Mucosa of stomach (tissue), 1 donor: ENCODE results near the gene POLG2.

Source experiments
- H3K27me3 ChIP-seq: one replicate; pipeline ENCODE4 v1.7.0; 2013; ENCODE audit warnings: mild to moderate bottlenecking, low read length; ENCODE audit not compliant: control insufficient read depth, insufficient read depth
- H3K36me3 ChIP-seq: one replicate; pipeline ENCODE4 v1.7.0; 2013; ENCODE audit warnings: low read length; ENCODE audit not compliant: control insufficient read depth, insufficient read depth
- H3K4me1 ChIP-seq: one replicate; pipeline ENCODE4 v1.7.0; 2013; ENCODE audit warnings: mild to moderate bottlenecking, low read length; ENCODE audit not compliant: control insufficient read depth, insufficient read depth
- H3K4me3 ChIP-seq: one replicate; pipeline ENCODE4 v1.7.0; 2013; ENCODE audit warnings: low read length
- H3K9ac ChIP-seq: one replicate; pipeline ENCODE4 v1.7.0; 2013; ENCODE audit warnings: mild to moderate bottlenecking, low read length, moderate library complexity
- H3K9me3 ChIP-seq: one replicate; pipeline ENCODE4 v1.7.0; 2013; ENCODE audit warnings: mild to moderate bottlenecking, low read length, moderate library complexity; ENCODE audit not compliant: control insufficient read depth
- donor health status: Pancreatic carcinoma.

Gene POLG2

DNA sequence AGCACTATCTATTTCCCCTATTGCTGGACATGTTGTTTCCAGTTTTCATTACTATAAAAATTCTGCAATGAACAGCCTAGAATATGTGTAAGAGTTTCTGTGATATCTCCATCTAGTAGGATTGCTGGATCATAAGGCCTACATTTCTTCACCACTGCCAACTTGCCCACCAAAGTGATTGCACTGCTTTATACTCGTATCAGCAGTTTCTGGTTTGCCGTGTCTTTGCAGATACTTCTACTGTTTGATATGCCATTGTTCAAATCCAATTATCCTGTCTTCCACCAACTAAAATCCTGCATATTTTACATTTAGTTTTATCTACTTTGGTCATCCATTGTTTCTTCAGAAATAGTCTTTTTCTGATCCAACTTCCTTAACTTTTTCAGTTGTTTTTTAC is 31.1 kb upstream of the POLG2 start:
- H3K27me3 ChIP-seq, result no peaks in the 10 kb centered on the region
- no peak overlapping the region for H3K9ac ChIP-seq
- no peaks in the 10 kb centered on the region for H3K4me1 ChIP-seq
- H3K4me3 ChIP-seq, result no peak overlapping the region
- peaks cover 3% of the 10 kb centered on the region for H3K36me3 ChIP-seq
- no peaks in the 10 kb centered on the region for H3K9me3 ChIP-seq

DNA sequence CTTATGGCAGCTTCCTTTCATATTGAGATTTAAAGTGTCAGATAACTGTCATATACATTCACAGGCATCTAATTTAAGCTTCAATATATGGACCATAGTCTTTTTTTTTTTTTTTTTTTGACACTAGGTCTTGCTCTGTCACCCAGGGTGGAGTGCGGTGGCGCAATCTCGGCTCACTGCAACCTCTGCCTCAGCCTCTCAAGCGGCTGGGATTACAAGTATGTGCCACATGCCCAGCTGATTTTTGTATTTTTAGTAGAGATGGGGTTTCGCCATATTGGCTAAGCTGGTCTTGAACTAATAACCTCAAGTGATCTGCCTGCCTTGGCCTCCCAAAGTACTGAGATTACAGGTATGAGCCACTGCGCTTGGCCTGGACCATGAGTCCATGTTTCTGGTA is 23.5 kb upstream of the POLG2 start:
- Histone ChIP-seq H3K27me3 (no peaks in the 10 kb centered on the region), H3K36me3 (peaks cover 18% of the 10 kb centered on the region), H3K9me3 (no peaks in the 10 kb centered on the region), H3K4me1 (no peaks in the 10 kb centered on the region), H3K4me3 (no peak overlapping the region), H3K9ac (no peak overlapping the region)

DNA sequence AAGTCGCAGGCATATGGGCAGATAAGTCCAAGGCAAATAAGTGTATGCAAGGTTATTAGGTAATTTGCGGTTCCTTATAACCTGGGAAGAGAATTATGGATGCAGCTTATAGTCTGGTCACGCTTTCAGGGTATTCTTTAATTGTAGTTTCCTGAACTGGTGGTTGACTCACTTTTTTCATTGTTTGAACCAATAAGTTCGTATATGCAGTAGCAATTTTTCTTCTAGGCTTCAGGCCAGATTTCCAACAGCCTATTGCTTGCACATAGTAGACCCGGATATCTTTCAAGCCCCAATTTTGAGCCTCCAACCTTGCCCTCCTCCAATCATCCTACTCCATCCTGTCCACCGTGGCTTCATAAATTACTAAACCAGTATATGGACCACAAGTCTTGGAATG is 22.7 kb upstream of the POLG2 start:
- no peaks in the 10 kb centered on the region for H3K27me3 ChIP-seq
- no peaks in the 10 kb centered on the region for H3K4me1 ChIP-seq
- no peak overlapping the region for H3K4me3 ChIP-seq
- peaks cover 18% of the 10 kb centered on the region for H3K36me3 ChIP-seq
- H3K9me3 ChIP-seq, result no peaks in the 10 kb centered on the region
- H3K9ac ChIP-seq, result no peak overlapping the region

DNA sequence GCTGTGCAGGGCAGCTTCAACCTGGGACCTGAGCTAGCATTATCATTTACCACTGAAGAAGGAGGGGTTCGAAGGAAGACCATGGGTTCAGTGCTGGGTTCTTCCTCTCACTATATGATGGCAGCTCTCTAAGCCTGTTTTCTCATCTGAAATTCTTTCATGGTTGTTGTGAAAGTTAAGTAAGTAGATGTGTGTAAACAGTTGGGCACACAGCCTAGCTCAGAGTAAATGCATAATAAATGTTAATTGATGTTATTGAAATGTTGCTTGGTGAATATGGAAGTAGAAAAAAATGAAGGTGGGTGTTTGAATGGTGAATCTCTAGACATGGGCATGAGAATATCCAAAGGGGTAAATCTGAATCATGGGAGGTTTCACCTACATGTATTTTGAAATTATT is 19.0 kb upstream of the POLG2 start:
- Histone ChIP-seq H3K36me3 (peaks cover 10% of the 10 kb centered on the region), H3K9me3 (no peaks in the 10 kb centered on the region), H3K4me1 (no peaks in the 10 kb centered on the region), H3K4me3 (no peak overlapping the region), H3K9ac (no peak overlapping the region), H3K27me3 (no peaks in the 10 kb centered on the region)

DNA sequence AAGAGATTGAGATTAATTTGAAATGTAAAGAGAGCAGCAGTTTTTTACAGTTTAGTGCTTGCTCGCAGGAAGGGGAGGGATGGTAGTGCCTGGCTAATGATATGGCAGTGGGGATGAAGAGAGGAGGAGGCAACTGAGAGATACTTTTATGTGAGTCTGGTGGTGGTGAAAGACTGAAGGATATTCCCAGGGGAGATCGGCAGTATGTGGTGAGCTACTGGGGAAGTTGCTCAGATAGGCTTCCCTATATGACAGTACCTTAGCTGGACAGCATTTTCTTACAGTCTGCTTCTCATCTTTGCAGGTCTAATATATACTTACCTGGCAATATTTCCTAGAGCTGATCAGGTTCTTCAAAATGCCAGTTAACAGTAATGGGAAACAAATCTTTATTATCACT is 18.6 kb upstream of the POLG2 start:
- H3K4me3 ChIP-seq, result no peak overlapping the region
- peaks cover 10% of the 10 kb centered on the region for H3K36me3 ChIP-seq

DNA sequence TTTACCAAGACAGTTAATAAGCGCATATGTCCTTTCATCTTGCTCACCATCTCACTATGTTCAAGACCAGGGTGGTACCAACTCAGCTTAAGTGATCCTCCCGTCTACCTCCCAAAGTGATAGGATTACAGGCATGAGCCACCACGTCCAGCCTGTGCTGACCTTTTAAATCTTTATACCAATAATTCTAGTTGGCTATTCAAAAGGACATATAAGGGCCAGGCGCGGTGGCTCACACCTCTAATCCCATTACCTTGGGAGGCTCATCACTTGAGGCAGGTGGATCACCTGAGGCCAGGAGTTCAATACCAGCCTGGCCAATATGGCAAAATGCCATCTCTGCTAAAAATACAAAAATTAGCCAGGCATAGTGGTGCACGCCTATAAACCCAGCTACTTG is 12.3 kb upstream of the POLG2 start:
- no peaks in the 10 kb centered on the region for H3K9me3 ChIP-seq
- H3K9ac ChIP-seq, result no peak overlapping the region
- no peak overlapping the region for H3K4me3 ChIP-seq
- H3K27me3 ChIP-seq, result no peaks in the 10 kb centered on the region
- peaks cover under 1% of the 10 kb centered on the region for H3K4me1 ChIP-seq
- no peaks in the 10 kb centered on the region for H3K36me3 ChIP-seq

More for the DNA sequence above, 18.6 kb upstream of the POLG2 start:
- Histone ChIP-seq H3K9ac (no peak overlapping the region), H3K9me3 (no peaks in the 10 kb centered on the region), H3K4me1 (no peaks in the 10 kb centered on the region), H3K27me3 (no peaks in the 10 kb centered on the region)

DNA sequence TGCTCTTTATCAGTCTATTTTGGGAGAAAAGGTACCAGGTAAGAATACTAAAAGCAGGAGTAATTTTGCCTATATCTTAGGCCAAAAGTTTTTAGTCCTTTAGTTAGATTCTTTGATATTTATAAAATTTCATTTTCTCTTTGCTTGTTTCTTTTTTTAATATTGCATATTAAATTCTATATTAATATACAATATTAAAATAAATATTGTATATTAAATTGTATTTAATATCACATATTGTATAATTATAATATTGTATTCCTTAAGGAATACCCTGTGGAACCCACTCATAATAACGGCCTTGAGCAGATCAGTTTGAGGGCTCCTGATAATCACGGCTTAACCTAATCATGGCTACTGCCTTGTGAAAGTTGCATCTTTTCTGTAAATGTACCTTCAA is 11.8 kb upstream of the POLG2 start:
- Histone ChIP-seq H3K9me3 (no peaks in the 10 kb centered on the region), H3K4me3 (no peak overlapping the region), H3K4me1 (peaks cover 5% of the 10 kb centered on the region), H3K27me3 (no peaks in the 10 kb centered on the region), H3K36me3 (no peaks in the 10 kb centered on the region), H3K9ac (no peak overlapping the region)

DNA sequence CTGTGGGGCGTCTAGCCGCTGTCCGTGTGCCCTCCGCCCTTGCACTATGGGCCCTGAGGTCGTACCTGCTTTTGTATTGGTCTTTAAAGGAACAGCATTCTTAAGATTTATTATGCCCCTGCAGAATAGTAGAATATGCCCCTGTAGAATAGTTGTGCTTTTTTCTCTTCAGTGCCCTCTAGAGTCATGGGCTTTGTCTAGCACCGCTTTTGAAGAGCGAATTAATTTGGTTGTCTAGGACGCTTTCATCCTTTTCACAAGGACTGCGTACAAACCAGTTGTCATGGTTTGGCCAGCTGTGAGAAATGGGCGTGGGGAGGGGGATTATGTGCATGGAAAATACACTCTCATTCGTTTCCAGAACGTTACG is 10.5 kb upstream of the POLG2 start:
- H3K4me1 ChIP-seq, result peaks cover 10% of the 10 kb centered on the region
- H3K4me3 ChIP-seq, result peak overlapping the region; percentile 71
- peaks cover 6% of the 10 kb centered on the region for H3K36me3 ChIP-seq
- H3K9ac ChIP-seq, result peak overlapping the region; percentile 100
- no peaks in the 10 kb centered on the region for H3K27me3 ChIP-seq
- no peaks in the 10 kb centered on the region for H3K9me3 ChIP-seq

DNA sequence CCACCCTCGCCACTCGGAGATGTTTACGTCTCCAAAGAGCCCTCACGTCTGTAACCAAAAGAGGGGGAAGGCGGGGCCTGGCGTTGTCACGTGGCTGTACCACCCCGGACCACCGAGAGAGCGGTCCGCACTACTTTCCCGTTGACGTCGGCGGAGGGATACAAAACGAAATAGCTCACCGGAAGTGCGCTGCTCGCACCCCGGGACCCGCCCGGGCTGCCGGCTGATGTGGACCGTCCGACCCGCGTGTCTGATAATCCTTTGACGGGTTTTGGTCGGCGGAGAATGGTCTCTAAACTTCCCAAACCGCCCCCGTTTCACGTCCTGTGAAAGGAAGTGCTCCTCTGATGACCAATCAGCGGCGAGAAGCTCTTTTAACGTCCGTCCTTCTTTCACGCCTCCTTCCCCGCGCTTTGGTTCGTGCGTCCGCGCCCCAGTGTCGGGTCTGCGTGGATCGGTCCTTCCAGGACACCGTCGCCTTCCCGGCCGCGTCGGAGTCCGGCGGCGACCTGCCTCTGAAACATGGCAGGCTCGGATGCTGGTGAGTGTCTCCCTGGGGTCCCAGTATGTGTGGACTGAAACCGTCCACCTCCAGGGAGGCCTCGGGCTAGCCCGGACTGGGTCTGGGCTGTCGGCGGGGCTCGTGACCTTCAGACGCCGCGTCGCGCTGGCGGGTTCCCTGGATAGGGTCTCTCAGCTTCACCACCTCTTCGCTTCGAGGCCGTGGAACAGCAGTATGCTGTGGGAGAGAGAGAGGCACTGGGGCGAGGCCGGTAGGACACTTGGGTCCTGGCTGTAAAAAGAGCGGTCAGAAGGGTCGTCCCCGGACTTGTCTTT is 9.9 kb upstream of the POLG2 start, which contains the start of gene CEP95:
TSS of gene CEP95 (plus strand) at position 402 of the 837 bp plus-strand sequence. CDS start at position 523, 121 bp downstream.
- peaks cover 12% of the 10 kb centered on the region for H3K36me3 ChIP-seq
- H3K9ac ChIP-seq, result peak within 1 kb of the TSS; percentile 100
- H3K27me3 ChIP-seq, result no peaks in the 10 kb centered on the region
- H3K4me3 ChIP-seq, result peak within 1 kb of the TSS; percentile 90
- H3K9me3 ChIP-seq, result no peaks in the 10 kb centered on the region
- H3K4me1 ChIP-seq, result peaks cover 10% of the 10 kb centered on the region

DNA sequence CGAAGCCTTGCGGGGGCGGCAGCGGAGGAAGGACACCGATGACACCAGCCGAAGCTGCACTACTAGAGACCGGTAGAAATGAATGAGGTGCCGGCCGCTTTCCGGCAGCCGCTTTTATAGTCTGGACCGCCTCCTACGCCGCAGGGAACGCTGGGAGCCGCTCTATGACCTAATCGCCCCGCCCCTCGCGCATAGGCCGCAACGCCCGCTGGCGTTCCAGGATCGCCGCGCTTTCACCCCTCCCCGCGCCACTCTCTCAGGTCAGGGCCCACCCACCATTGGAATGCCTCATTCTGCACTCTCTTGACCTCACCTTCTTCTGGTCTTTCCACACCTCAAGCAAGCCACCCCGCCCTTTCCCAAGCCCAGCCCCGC is 9.3 kb upstream of the POLG2 start, which contains the start of gene DDX5:
TSS of gene DDX5 (minus strand) at position 89 of the 375 bp plus-strand sequence. CDS start 170 bp downstream, outside the sequence.
- no peaks in the 10 kb centered on the region for H3K27me3 ChIP-seq
- H3K4me3 ChIP-seq, result peak within 1 kb of the TSS; percentile 90
- H3K4me1 ChIP-seq, result peaks cover 10% of the 10 kb centered on the region
- H3K9ac ChIP-seq, result peak within 1 kb of the TSS; percentile 100
- peaks cover 18% of the 10 kb centered on the region for H3K36me3 ChIP-seq
- H3K9me3 ChIP-seq, result no peaks in the 10 kb centered on the region

DNA sequence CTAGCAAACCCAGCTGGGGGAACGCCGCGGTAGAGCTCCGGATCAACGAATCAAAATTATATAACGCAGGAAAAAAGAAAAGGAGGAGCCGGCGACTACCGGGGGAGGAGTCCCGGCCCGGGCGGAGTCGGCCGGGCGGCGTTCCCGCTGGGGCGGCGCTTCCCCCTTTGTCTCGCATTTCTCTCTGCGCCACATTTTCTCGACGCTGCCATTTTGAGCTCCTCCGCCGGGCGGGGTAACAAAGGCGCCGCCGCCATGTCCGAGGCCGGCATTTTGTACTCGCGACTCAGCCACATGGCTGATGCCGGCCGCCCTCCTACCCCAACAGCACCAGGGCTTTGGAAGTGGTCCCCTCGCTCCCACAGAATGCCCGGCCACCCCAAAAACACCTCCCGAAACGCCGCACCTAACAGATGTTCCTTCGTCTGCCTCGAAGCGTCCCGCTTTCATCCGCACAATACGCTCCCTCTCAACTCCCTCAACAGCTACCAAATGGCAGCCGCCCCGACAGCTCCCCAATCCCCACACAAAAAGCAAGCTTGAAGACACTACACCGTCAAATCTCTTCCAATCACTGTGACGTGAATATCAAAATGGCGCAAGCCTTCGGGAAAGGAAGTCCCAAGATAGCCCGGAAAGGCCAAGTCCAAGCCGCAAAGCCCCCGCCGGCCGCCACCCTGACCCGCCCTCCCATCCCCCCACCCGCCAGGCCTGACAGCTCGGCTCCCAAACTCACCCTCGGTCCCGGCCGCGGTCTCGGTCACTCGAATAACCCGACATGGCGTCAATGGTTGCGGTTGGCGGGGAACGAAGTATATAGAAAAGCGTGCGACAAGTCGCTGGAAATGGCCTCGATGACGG is 8.7 kb upstream of the POLG2 start:
- no peaks in the 10 kb centered on the region for H3K27me3 ChIP-seq
- no peaks in the 10 kb centered on the region for H3K9me3 ChIP-seq
- H3K4me1 ChIP-seq, result peaks cover 10% of the 10 kb centered on the region
- peak overlapping the region; percentile 90 for H3K4me3 ChIP-seq
- peak overlapping the region; percentile 100 for H3K9ac ChIP-seq
- H3K36me3 ChIP-seq, result peaks cover 23% of the 10 kb centered on the region

DNA sequence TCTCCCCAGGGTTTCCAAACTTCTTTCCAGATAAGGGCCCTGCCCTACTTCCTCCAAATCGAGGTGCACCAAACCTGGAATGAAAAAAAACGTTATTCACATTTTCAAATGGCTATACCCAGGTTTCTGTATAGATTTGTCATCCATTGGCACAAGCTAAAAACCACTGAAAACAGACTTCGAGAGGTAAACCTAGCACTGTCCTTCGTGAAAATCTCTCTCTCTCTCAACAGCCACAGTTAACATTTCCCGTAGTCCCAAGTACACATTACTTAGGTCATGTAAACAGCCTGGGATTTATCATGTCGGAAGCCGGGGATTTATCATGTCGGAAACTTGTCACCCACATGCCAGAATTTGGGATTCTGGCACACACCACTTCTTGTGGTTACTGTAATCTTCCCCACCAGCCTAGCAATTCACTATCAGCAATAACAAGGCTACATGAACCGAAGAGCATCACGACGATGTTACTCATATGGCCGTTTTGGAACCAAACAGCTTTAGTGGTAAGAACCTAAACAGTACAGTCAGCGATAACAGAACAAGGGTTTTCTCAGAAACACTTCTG is 8.0 kb upstream of the POLG2 start:
- Histone ChIP-seq H3K9ac (peak overlapping the region; percentile 100), H3K27me3 (no peaks in the 10 kb centered on the region), H3K9me3 (no peaks in the 10 kb centered on the region), H3K4me1 (peaks cover 10% of the 10 kb centered on the region), H3K4me3 (peak overlapping the region; percentile 52), H3K36me3 (peaks cover 30% of the 10 kb centered on the region)
